GM18520 (cell line): ENCODE data around the gene RGN.
"Not testable (repeated sequence)": the region's sequence is repeated elsewhere in the genome, so short reads cannot be mapped to it uniquely, and the experiment has no call there.

Experiments
- ATAC-seq: cut with Tn5 transposase; IDR thresholded peaks from one replicate; pipeline ENCODE4 v1.9.1; 2021; ENCODE audit not compliant: unreplicated experiment

The RGN gene

GRCh38 chrX:47116551-47117110 is 38.4 kb downstream of the RGN start:
- ATAC-seq: not testable (repeated sequence)

GRCh38 chrX:47124466-47124865 is 46.2 kb downstream of the RGN start:
- not testable (repeated sequence) for ATAC-seq

DNA sequence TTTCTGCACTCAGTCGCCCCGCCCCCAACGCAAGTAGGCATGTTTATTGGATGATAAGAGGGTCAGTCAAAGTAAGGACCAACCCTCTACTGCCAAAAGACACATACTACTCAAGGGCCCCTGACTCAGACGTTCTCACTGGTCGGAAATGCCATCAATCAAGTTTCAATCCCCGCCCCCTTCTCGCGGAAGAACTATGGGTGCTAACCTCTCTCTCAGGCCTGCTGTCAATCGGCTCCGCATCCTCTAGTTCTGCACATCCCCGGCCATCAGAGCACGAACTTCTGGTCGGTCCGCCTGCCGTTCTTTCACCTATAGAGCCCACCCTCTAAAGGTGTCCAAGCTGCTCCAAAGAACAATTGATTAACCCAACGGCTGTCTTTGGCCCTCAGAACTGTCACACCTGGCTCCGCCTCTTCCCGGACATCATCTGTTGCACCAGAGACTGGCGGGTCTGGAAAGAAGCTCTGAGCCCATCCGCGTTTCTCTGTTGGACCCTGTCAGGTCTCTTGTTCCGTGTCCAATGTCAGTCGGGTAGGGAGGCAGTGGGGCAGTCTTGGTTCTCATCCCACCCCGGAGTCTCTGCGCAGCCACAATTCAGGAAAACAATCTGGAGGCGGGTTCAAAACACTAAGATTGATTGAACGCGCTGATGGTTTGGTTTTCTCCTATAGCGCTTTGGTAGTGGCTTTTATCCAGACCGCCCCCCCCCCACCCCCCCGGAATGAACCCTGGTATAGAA is 51.1 kb downstream of the RGN start:
- peak; percentile 98 for ATAC-seq

- no peak for ATAC-seq
Observed at GRCh38 chrX:47129899-47130358, 51.7 kb downstream of the RGN start.

GRCh38 chrX:47133493-47133892 is 55.2 kb downstream of the RGN start:
- no peak for ATAC-seq

GRCh38 chrX:47135650-47136049 is 57.4 kb downstream of the RGN start:
- not testable (repeated sequence) for ATAC-seq

DNA sequence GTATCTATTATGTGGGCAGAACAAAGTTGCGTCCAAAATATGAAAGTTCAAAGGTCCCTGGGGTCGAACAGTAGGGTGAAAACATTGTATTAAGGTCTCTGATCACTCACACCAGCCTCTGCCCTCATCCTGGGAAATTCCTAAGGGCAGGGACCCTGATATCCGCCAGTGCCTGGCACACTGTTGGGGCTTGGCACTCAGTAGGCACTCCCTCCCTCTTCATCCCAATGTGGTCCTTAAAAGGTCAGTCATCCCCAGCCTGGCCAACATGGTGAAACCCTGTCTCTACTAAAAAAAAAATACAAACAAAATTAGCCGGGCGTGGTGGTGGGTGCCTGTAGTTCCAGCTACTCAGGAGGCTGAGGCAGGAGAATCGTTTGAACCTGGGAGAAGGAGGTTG is 59.9 kb downstream of the RGN start:
- no peak for ATAC-seq
